Left kidney (tissue), 8 donors: Measurements from ENCODE around the gene TSPEAR. TPM values are rescaled to one million over a fixed set of nuclear protein-coding genes. Genes with fewer than 3 reads are reported as not detected.

Experiments used
- DNase-seq: peaks from one replicate; pipeline ENCODE4 v3.0.0-alpha.2; 2013
- long read RNA-seq, 8 donors: transcript quantifications; one replicate each; lab custom pipeline, GENCODE V29; 2026
- polyA plus RNA-seq: library from polyadenylated mRNA; unstranded; fragments of 120-200 nt; gene quantifications from one replicate; pipeline ENCODE4 v1.2.1, GENCODE V29; 2013; ENCODE audit not compliant: insufficient read length

Gene TSPEAR
- 0.96 TPM for polyA plus RNA-seq
- long read RNA-seq, donor 1, result 0 reads
- long read RNA-seq, donor 2, result 0 reads
- long read RNA-seq, donor 3, result 0 reads
- long read RNA-seq, donor 4, result 0 reads
- long read RNA-seq, donor 5, result 0 reads
- long read RNA-seq, donor 6, result 0 reads
- long read RNA-seq, donor 7, result 0 reads
- long read RNA-seq, donor 8, result 0 reads

GRCh38 chr21:44711327-44712202 lies at the start of gene TSPEAR:
Gene TSPEAR, minus strand, starts transcription at chr21:44711572. Its CDS starts 58 bp downstream, at chr21:44711514.
- no peak for DNase-seq

GRCh38 chr21:44760376-44760775 lies 49.0 kb upstream of the TSPEAR start:
- no peak for DNase-seq

- DNase-seq, result no peak
Observed at GRCh38 chr21:44759628-44760285, 48.4 kb upstream of the TSPEAR start.

GRCh38 chr21:44758781-44759627 lies 47.6 kb upstream of the TSPEAR start:
- DNase-seq, result no peak

- no peak for DNase-seq
Observed at GRCh38 chr21:44758141-44758561, 46.8 kb upstream of the TSPEAR start.

GRCh38 chr21:44757731-44758130 lies 46.4 kb upstream of the TSPEAR start:
- no peak for DNase-seq

GRCh38 chr21:44756423-44757185 lies 45.2 kb upstream of the TSPEAR start:
- DNase-seq, result no peak

- DNase-seq, result no peak
Observed at GRCh38 chr21:44755227-44755626, 43.9 kb upstream of the TSPEAR start.

GRCh38 chr21:44753357-44753756 lies 42.0 kb upstream of the TSPEAR start:
- DNase-seq, result no peak

GRCh38 chr21:44752671-44753235 lies 41.4 kb upstream of the TSPEAR start:
- no peak for DNase-seq

- no peak for DNase-seq
Observed at GRCh38 chr21:44751799-44752636, 40.6 kb upstream of the TSPEAR start.

GRCh38 chr21:44751186-44751798 lies 39.9 kb upstream of the TSPEAR start:
- no peak for DNase-seq

GRCh38 chr21:44750675-44751025 lies 39.3 kb upstream of the TSPEAR start:
- no peak for DNase-seq

GRCh38 chr21:44749759-44750674 lies 38.6 kb upstream of the TSPEAR start:
- no peak for DNase-seq

- DNase-seq, result no peak
Observed at GRCh38 chr21:44749116-44749758, 37.9 kb upstream of the TSPEAR start.

- no peak for DNase-seq
Observed at GRCh38 chr21:44748621-44749020, 37.2 kb upstream of the TSPEAR start.

GRCh38 chr21:44742418-44743153 lies 31.2 kb upstream of the TSPEAR start:
- no peak for DNase-seq
